GM21515 (cell line): ENCODE data around the gene CTRB1.

ENCODE experiments used
- ATAC-seq: cut with Tn5 transposase; IDR thresholded peaks from one replicate; pipeline ENCODE4 v1.9.1; 2021; ENCODE audit not compliant: unreplicated experiment

CTRB1 gene

GRCh38 chr16:75252946-75253911, 34.4 kb downstream of the CTRB1 start:
- no peak for ATAC-seq

- ATAC-seq = no peak
These were observed 35.6 kb downstream of the CTRB1 start for GRCh38 chr16:75254359-75254837.

- ATAC-seq = no peak
These were observed 37.3 kb downstream of the CTRB1 start for GRCh38 chr16:75256059-75256571.

GRCh38 chr16:75256696-75257343, 38.0 kb downstream of the CTRB1 start:
- ATAC-seq = no peak

- ATAC-seq = no peak
These were observed 39.4 kb downstream of the CTRB1 start for GRCh38 chr16:75257886-75258806.

- ATAC-seq = no peak
These were observed 40.0 kb downstream of the CTRB1 start for GRCh38 chr16:75258807-75259141.

GRCh38 chr16:75260851-75261589, 42.2 kb downstream of the CTRB1 start:
- ATAC-seq = no peak

- ATAC-seq = no peak
These were observed 42.8 kb downstream of the CTRB1 start for GRCh38 chr16:75261590-75262078.

GRCh38 chr16:75262104-75262799, 43.5 kb downstream of the CTRB1 start:
- no peak for ATAC-seq

GRCh38 chr16:75262800-75263127, 44.0 kb downstream of the CTRB1 start:
- no peak for ATAC-seq

- ATAC-seq = no peak
These were observed 44.6 kb downstream of the CTRB1 start for GRCh38 chr16:75263291-75263962.

GRCh38 chr16:75263963-75264445, 45.2 kb downstream of the CTRB1 start:
- ATAC-seq = no peak

GRCh38 chr16:75264457-75264998, 45.7 kb downstream of the CTRB1 start:
- no peak for ATAC-seq

- ATAC-seq = peak; percentile 9
These were observed 46.5 kb downstream of the CTRB1 start for GRCh38 chr16:75264999-75265910.

GRCh38 chr16:75265911-75266701, 47.3 kb downstream of the CTRB1 start:
- peak; percentile 53 for ATAC-seq

GRCh38 chr16:75266738-75267630, 48.2 kb downstream of the CTRB1 start:
- no peak for ATAC-seq
